HepG2 (cell line): ENCODE measurements around the gene SFXN5. TPM values are rescaled to one million over a fixed set of nuclear protein-coding genes. Genes with fewer than 3 reads are reported as not detected.

Experiments used
- ATAC-seq: fragments of 200-7000 bp; cut with Tn5 transposase; 3 replicates; pipeline ENCODE4 v1.9.1; 2020; ENCODE audit warnings: mild to moderate bottlenecking, moderate library complexity
- BruUV-seq: library from RNA; stranded (reverse); fragments of 400-500 nt; replicated peaks from 2 replicates; lab custom pipeline; 2021; lab: Mats Ljungman, UMichigan
- CTCF ChIA-PET: fragments of 300-600 bp; formaldehyde crosslinking; extraction: SDS; loops from one replicate; lab custom pipeline; 2021; ENCODE audit warnings: low total read pairs, inconsistent platforms, low intra/inter-chr PET ratio; lab: Yijun Ruan, JAX
- POLR2A ChIA-PET: fragments of 350-600 bp; sonication (Branson Sonifier 250); formaldehyde crosslinking; loops from one replicate; lab custom pipeline; 2020; ENCODE audit warnings: antibody characterized with exemption, inconsistent platforms; lab: Yijun Ruan, JAX
- DNase-seq: peaks from one replicate; pipeline ENCODE4 v3.0.0-alpha.2; 2015; ENCODE audit warnings: low spot score
- FAIRE-seq: peaks from 3 replicates; lab custom pipeline; 2011; peaks lifted over from hg19 to GRCh38; lab: Jason Lieb, UNC
- H2AFZ ChIP-seq: one replicate; pipeline ENCODE4 v1.6.1; 2011; ENCODE audit warnings: low read length, inconsistent platforms
- H3K27ac ChIP-seq: fragments of 300-600 bp; 3 replicates; pipeline ENCODE4 v1.8.0; 2011; ENCODE audit warnings: mixed run types, mild to moderate bottlenecking, mixed read lengths, low read length, inconsistent platforms; ENCODE audit not compliant: insufficient read depth; ENCODE audit errors: extremely low read length
- H3K27me3 ChIP-seq, 2 experiments: fragments of 200-600 bp in 1 of 2; 2 replicates in 1 of 2; 3 replicates in 1 of 2; pipeline versions ENCODE4 v1.6.0 to v1.8.0; 2011; ENCODE audit warnings: low read length in 2 of 2, mild to moderate bottlenecking in 2 of 2, moderate library complexity in 2 of 2, inconsistent platforms in 1 of 2; ENCODE audit not compliant: insufficient read depth in 2 of 2, control insufficient read depth in 1 of 2
- H3K36me3 ChIP-seq, 2 experiments: fragments of 200-600 bp in 1 of 2; replicated peaks in 1 of 2; 2 replicates in 1 of 2; 3 replicates in 1 of 2; pipeline versions ENCODE4 v1.5.1 to v1.8.0; 2011; ENCODE audit warnings: low read length in 2 of 2, inconsistent platforms in 1 of 2; ENCODE audit not compliant: insufficient read depth in 2 of 2, control insufficient read depth in 1 of 2
- H3K4me1 ChIP-seq: 2 replicates; pipeline ENCODE4 v1.5.1; 2012; ENCODE audit warnings: low read length, inconsistent platforms; ENCODE audit not compliant: insufficient read depth
- H3K4me2 ChIP-seq: 2 replicates; pipeline ENCODE4 v1.6.0; 2011; ENCODE audit warnings: low read depth, low read length, inconsistent platforms
- H3K4me3 ChIP-seq, 3 experiments: fragments of 200-600 bp in 1 of 3; sonication (generic), shearing (Covaris generic) in 1 of 3; replicated peaks in 1 of 3; 2 replicates each; pipeline ENCODE4 v1.5.1; 2011 to 2016; ENCODE audit warnings: low read length in 3 of 3, inconsistent platforms in 2 of 3, low read depth in 2 of 3, mild to moderate bottlenecking in 2 of 3, control low read depth in 1 of 3, mixed read lengths in 1 of 3; ENCODE audit not compliant: insufficient read depth in 1 of 3
- H3K79me2 ChIP-seq: one replicate; pipeline ENCODE4 v1.6.1; 2011; ENCODE audit warnings: low read length, inconsistent platforms; ENCODE audit not compliant: insufficient read depth
- H3K9ac ChIP-seq: 2 replicates; pipeline ENCODE4 v1.6.0; 2011; ENCODE audit warnings: mild to moderate bottlenecking, low read depth, low read length, inconsistent platforms; ENCODE audit not compliant: insufficient read depth
- H3K9me3 ChIP-seq: 2 replicates; pipeline ENCODE4 v1.5.1; 2012; ENCODE audit warnings: mild to moderate bottlenecking, low read length
- H4K20me1 ChIP-seq: 2 replicates; pipeline ENCODE4 v1.6.0; 2011; ENCODE audit warnings: inconsistent platforms, mild to moderate bottlenecking, low read length, moderate library complexity; ENCODE audit not compliant: insufficient read depth
- FOXO4 ChIP-seq: sonication (generic); formaldehyde crosslinking; conservative IDR thresholded peaks from 2 replicates; pipeline ENCODE4 v1.8.1; 2023; ENCODE audit warnings: missing genetic modification reagents
- HMGXB4 ChIP-seq, 2 experiments: sonication (generic) in 1 of 2; formaldehyde crosslinking in 1 of 2; IDR thresholded peaks; 2 replicates each; pipeline versions ENCODE4 v1.4.0 to v1.6.1; 2018 to 2020; ENCODE audit warnings: missing genetic modification reagents in 2 of 2, borderline replicate concordance in 1 of 2, low read depth in 1 of 2, mild to moderate bottlenecking in 1 of 2, missing biosample characterization in 1 of 2
- MYNN ChIP-seq: sonication (generic); formaldehyde crosslinking; IDR thresholded peaks from 2 replicates; pipeline ENCODE4 v1.4.0; 2020; ENCODE audit warnings: mild to moderate bottlenecking, low read depth, missing genetic modification reagents
- SALL2 ChIP-seq: sonication (generic); formaldehyde crosslinking; IDR thresholded peaks from 2 replicates; pipeline ENCODE4 v1.8.1; 2023; ENCODE audit warnings: mild to moderate bottlenecking, missing genetic modification reagents, inconsistent platforms
- SAP130 ChIP-seq: IDR thresholded peaks from 2 replicates; pipeline ENCODE4 v1.6.1; 2016; ENCODE audit warnings: low read depth
- ZNF207 ChIP-seq: fragments of 450-650 bp; IDR thresholded peaks from 2 replicates; pipeline ENCODE4 v1.6.1; 2016; ENCODE audit warnings: antibody characterized with exemption, borderline replicate concordance
- ZNF343 ChIP-seq: sonication (generic); formaldehyde crosslinking; IDR thresholded peaks from 2 replicates; pipeline ENCODE4 v1.4.0; 2020; ENCODE audit warnings: mild to moderate bottlenecking, missing genetic modification reagents
- WGBS: methylation state at CpG from one replicate; pipeline ENCODE4 v1.1.6; 2017; ENCODE audit warnings: low lambda C conversion rate; 5-methylcytosine and 5-hydroxymethylcytosine counted together
- in situ Hi-C: cut with HindIII; loops from 2 replicates; pipeline ENCODE4 v1.10.0; 2017; ENCODE audit warnings: low pct_unique_long_range_greater_than_20kb; ENCODE audit not compliant: extremely low pct_ligation_motif_present
- intact Hi-C: fragments of 100-400 bp; cut with micrococcal nuclease; formaldehyde crosslinking; loops from one replicate; pipeline ENCODE4 v1.10.0; 2022; ENCODE audit not compliant: unreplicated experiment
- polyA plus RNA-seq, 8 experiments: library from polyadenylated mRNA; depleted of rRNA in 3 of 8; stranded (reverse) in 7 of 8; unstranded in 1 of 8; fragments of >200 nt; fragmentation: Illumina TruSeq in 4 of 8; extraction: Trizol in 4 of 8; gene quantifications; 2 replicates each; pipeline versions ENCODE4 v1.2.1 to v1.2.3, GENCODE V29; 2011 to 2016; ENCODE audit warnings: low read depth in 4 of 8, missing spikeins in 1 of 8, mixed read lengths in 1 of 8; ENCODE audit not compliant: insufficient read depth in 1 of 8
- total RNA-seq, 5 experiments: library from RNA; depleted of rRNA; stranded (reverse); fragments of >200 nt; fragmentation: Illumina TruSeq; extraction: Trizol; gene quantifications; 2 replicates each; pipeline ENCODE4 v1.2.3, GENCODE V29; 2016; ENCODE audit warnings: low read depth in 1 of 5

Gene SFXN5
- total and polyA plus RNA-seq, 2 of the 13 experiments (the other 11 are each of a cell fraction or from before 2014, with no cell fraction given) = 34.9 to 37.4 TPM

GRCh38 chr2:72973137-72973535 is 98.4 kb downstream of the SFXN5 start:
- intact Hi-C loops = loop anchor here (1.0 kb wide), 1 partner anchor 80 kb away; no protein-coding TSS in a partner anchor
- Histone ChIP-seq H3K9ac (no peak overlapping the region), H3K79me2 (no peaks in the 10 kb centered on the region), H3K27ac (no peak overlapping the region), H3K4me3 (no peak overlapping the region), H3K4me2 (no peak overlapping the region), H3K4me1 (no peaks in the 10 kb centered on the region), H2AFZ (no peak overlapping the region), H4K20me1 (peaks cover 4% of the 10 kb centered on the region; the same call in 1 of the 2 replicates), H3K9me3 (no peaks in the 10 kb centered on the region), H3K36me3 (peaks cover 2 to 32% of the 10 kb centered on the region in 2 experiments), H3K27me3 (no peaks in the 10 kb centered on the region)
- TF ChIP-seq FOXO4 (CRISPR knock-in tag) (no peak), SALL2 (CRISPR knock-in tag) (0 out of 2 replicates have a peak, but pooled peaks have one; percentile 38), MYNN (CRISPR knock-in tag) (no peak), SAP130 (CRISPR knock-in tag) (no peak), HMGXB4 (CRISPR knock-in tag; IDR thresholded peaks at IDR 0.05; ENCODE audit: borderline replicate concordance in 1 of 2, low read depth in 1 of 2) (no peak), ZNF207 (no peak), ZNF343 (CRISPR knock-in tag) (no peak)
- in situ Hi-C loops = no loop called here
- FAIRE-seq (no peak), DNase-seq (no peak), ATAC-seq (no peak)
- ChIA-PET POLR2A (interaction anchor here (1.1 to 1.2 kb wide), 2 partner anchors 11 to 86 kb away, joined by 3 to 4 read pairs; partner anchors contain the start of gene SPR), CTCF (interaction anchor here (2.3 kb wide), 1 partner anchor 80 kb away, joined by 22 read pairs; no protein-coding TSS in a partner anchor)
- no TSS peak for BruUV-seq
- WGBS = 99% methylated on average over 8 of the region's 8 CpGs
